Rectal smooth muscle tissue (tissue), 1 donor: ENCODE measurements around the gene PRTFDC1.
"Not testable (repeated sequence)": the region's sequence is repeated elsewhere in the genome, so short reads cannot be mapped to it uniquely, and the experiment has no call there.

ENCODE experiments used
- H3K27ac ChIP-seq: one replicate; pipeline ENCODE4 v1.7.0; 2013; ENCODE audit warnings: low read depth, low read length, inconsistent platforms
- H3K27me3 ChIP-seq: one replicate; pipeline ENCODE4 v1.7.0; 2013; ENCODE audit warnings: low read length; ENCODE audit not compliant: control insufficient read depth, insufficient read depth
- H3K36me3 ChIP-seq: one replicate; pipeline ENCODE4 v1.7.0; 2013; ENCODE audit warnings: low read length; ENCODE audit not compliant: control insufficient read depth, insufficient read depth
- H3K4me1 ChIP-seq: one replicate; pipeline ENCODE4 v1.7.0; 2013; ENCODE audit warnings: low read length; ENCODE audit not compliant: control insufficient read depth, insufficient read depth
- H3K4me3 ChIP-seq: one replicate; pipeline ENCODE4 v1.7.0; 2013; ENCODE audit warnings: low read length
- H3K9ac ChIP-seq: one replicate; pipeline ENCODE4 v1.7.0; 2013; ENCODE audit warnings: low read length

PRTFDC1 gene

DNA sequence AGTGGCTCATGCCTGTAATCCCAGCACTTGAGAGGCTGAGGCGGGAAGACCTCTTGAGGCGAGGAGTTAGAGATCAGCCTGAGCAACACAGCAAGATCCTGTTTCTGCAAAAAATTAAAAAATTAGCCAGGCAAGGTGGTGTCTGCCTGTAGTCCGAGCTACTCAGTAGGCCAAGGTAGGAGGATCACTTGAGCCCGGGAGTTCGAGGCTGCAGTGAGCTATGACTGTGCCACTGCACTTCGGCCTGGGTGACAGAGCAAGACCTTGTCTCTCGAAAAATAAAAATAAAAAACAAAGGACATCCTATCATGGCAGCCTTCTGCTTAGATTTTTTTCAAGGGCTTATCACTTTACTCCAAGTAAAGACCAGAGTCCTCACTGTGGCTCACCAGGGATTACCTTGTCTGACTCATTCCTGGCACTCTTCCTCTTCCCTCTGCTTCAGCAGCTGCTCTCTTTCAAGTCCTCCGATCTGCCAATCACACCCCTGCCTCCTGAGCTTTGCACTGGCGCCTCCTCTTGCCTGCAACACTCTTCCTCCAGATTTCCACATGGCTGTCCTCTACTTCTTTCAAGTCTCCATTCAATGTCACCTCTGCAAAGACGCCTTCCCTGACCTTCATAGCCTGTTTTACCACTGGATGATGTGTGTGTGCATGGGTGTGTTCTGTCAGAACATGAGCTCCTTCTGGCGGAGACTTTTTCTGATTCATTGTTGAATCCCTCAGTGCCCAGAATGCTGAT is 7.7 kb downstream of the PRTFDC1 start:
- Histone ChIP-seq H3K27ac (no peak overlapping the region), H3K4me3 (no peak overlapping the region)

DNA sequence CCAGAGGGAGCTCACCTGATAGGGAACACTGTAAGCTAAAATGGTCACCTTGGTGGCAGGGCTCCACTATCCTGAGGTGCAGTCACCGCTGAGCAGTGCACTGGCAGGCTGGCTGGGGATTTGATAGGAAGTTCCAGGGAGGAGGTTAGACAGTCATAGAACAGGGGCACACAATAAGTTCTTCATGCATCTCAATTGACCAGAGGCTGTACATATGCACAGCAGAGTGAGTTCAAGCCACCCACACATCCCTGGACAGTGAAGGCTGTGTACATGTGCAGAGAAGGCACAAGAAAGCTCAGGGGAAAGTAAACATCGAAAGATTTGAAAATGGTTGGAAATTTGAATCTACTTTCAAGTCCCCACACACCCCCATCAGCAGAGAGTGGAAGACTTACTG is 13.9 kb downstream of the PRTFDC1 start:
- Histone ChIP-seq H3K4me1 (no peaks in the 10 kb centered on the region), H3K9ac (no peak overlapping the region), H3K36me3 (no peaks in the 10 kb centered on the region), H3K27me3 (no peaks in the 10 kb centered on the region), H3K27ac (no peak overlapping the region), H3K4me3 (no peak overlapping the region)

More for the DNA sequence above, 7.7 kb downstream of the PRTFDC1 start:
- Histone ChIP-seq H3K36me3 (no peaks in the 10 kb centered on the region), H3K4me1 (no peaks in the 10 kb centered on the region), H3K27me3 (no peaks in the 10 kb centered on the region), H3K9ac (no peak overlapping the region)

DNA sequence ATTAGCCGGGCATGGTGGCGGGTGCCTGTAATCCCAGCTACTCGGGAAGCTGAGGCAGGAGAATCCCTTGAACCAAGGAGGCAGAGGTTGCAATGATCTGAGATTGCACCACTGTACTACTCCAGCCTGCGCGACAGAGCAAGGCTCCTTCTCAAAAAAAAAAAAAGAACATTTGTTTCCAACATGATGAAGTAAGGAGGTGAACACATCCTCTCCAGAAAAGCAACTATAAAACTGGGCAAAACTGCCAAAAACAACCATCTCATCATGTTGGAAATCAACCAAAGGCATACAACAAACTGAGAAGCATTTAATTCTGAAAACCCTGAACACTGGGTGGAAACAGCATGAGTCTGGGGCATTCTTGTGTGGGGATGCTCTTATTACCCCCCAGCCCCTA is 14.3 kb downstream of the PRTFDC1 start:
- Histone ChIP-seq H3K27me3 (no peaks in the 10 kb centered on the region), H3K9ac (no peak overlapping the region), H3K4me1 (no peaks in the 10 kb centered on the region), H3K36me3 (no peaks in the 10 kb centered on the region), H3K4me3 (no peak overlapping the region), H3K27ac (no peak overlapping the region)

DNA sequence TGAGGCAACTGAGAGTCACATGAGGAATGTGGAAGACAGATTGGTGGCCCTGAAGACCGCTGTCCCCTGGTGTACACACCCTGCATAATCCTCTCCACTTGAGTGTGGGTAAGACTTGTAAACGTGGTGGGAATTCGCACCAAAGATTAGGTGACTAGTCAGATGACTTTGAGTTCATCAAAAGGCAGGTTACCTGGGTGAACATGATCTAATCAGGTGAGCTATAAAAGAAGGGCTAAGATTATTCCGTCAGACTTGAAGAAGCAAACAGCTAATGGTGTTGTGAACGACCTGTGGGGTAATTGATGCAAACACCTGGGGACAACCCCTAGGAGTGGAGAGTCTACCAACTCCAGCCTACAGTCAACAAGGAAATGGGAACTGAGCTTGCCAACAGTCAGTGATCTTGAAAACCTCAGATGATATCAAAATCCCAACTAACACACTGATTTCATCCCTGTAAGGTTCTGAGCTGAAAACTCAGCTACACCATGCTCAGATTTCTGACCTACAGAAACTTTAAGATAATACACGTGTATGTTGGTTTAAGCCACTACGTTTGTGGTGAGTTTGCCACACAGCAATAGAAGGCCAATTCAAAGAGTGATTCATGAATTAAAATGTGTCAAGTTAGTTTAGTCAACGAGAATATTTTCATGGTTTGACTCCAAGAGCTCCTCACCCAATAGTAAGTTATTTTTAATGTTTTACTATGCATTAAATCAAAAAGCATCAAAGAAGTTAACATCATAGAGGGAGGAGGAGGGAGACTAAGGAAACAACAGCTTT is 16.7 kb downstream of the PRTFDC1 start:
- H3K9ac ChIP-seq = no peak overlapping the region
- no peaks in the 10 kb centered on the region for H3K36me3 ChIP-seq
- no peaks in the 10 kb centered on the region for H3K27me3 ChIP-seq
- H3K4me1 ChIP-seq = no peaks in the 10 kb centered on the region
- H3K4me3 ChIP-seq = no peak overlapping the region
- H3K27ac ChIP-seq = no peak overlapping the region

DNA sequence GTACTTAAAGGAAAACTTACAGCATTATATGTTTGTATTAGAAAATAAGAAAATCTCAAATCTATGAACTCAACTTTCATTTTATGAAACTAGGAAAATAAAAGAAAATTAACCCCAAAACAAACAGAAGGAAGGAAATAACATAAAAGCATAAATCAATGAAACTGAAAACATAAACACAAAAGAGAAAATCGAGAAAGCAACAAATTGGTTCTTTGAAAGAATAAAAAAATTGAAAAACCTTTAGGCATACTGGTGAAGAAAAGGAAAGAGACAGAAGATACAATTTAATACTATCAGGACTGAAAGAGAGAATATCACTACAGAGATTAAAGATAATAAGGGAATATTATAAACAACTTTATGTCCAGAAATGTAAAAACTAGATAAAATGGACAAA is 21.2 kb downstream of the PRTFDC1 start:
- H3K4me1 ChIP-seq = no peaks in the 10 kb centered on the region
- H3K27ac ChIP-seq = no peak overlapping the region
- no peaks in the 10 kb centered on the region for H3K36me3 ChIP-seq
- H3K27me3 ChIP-seq = no peaks in the 10 kb centered on the region
- H3K9ac ChIP-seq = no peak overlapping the region
- H3K4me3 ChIP-seq = no peak overlapping the region

DNA sequence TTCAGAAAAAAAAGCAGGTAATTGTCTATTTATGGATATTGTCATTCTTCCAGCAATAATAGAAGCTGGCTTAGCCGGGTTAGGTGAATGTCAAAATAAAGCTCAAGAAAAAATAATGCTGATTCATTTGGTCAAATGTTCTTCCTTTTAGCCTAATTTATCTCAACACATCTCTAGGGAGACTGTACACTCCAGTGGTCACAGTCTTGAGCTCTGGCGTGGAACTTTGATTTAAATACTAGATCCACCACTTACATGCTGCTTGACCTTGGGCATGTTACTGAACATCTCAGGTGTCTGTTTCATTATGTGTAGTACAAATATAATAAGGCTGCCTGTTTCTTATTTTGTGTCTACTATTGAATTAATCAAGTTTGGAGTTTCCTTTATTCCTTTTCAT is 22.0 kb downstream of the PRTFDC1 start:
- Histone ChIP-seq H3K27ac (no peak overlapping the region), H3K36me3 (no peaks in the 10 kb centered on the region), H3K9ac (no peak overlapping the region)

DNA sequence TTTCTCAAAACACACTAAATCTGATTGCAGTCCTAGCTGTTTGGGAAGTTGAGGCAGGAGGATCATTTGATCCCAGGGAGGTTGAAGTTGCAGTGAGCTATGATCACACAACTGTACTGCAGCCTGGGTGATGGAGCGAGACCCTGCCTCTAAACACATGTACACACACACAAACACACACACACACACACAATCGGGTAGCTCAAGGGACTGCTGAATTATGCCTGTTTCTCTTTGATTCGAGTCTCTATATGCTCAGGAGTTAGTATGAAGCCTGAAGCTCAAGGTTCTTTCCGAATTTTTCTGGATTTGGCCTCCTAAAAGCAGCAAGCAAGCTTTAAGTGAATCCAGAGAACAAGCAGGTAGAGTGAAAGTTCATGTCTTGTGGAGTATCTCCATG is 22.5 kb downstream of the PRTFDC1 start:
- Histone ChIP-seq H3K36me3 (no peaks in the 10 kb centered on the region), H3K27me3 (no peaks in the 10 kb centered on the region), H3K4me3 (no peak overlapping the region), H3K4me1 (no peaks in the 10 kb centered on the region), H3K9ac (no peak overlapping the region), H3K27ac (no peak overlapping the region)

More for the DNA sequence above, 22.0 kb downstream of the PRTFDC1 start:
- Histone ChIP-seq H3K27me3 (no peaks in the 10 kb centered on the region), H3K4me3 (no peak overlapping the region), H3K4me1 (no peaks in the 10 kb centered on the region)

DNA sequence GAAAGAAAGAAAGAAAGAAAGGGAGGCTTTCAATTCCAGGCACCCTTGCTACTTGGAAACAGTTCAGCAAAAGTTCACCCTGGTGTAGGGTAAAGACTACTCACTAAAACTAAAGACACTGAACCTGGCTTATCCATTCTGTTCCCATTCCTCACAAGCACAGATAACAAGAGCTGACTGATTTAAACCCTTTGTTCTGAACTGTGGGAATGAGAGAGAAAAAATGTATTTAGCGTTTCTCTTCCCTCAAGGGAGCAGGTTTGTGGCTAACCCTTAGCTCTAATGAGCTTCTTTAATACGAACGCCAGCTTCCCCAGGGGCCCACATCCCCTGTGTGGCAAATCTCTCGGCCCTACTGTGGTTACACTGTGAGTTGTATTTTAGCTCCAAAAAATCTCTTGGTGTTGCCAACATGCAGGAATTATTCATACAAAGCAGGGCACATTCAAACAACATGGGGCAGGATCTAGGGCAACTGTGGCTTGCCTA is 23.3 kb downstream of the PRTFDC1 start:
- Histone ChIP-seq H3K27me3 (no peaks in the 10 kb centered on the region), H3K4me3 (no peak overlapping the region), H3K4me1 (no peaks in the 10 kb centered on the region), H3K27ac (no peak overlapping the region), H3K9ac (no peak overlapping the region), H3K36me3 (no peaks in the 10 kb centered on the region)

DNA sequence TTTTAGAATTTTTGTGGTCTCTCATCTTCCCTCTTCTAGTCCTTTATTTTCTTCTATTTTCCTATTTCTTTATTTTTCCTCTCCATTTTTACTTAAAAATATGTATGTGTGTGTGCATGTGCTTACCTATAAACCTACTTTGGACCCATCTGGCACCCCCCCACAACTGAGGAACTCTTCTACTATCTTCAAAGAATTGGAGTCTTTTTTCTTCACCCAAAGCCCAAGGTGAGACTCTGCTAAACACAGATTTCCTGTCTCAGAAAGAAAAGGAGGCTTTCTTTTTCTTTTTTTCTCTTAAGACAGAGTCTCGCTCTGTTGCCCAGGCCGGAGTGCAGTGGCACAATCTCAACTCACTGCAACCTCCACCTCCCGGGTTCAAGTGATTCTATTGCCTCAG is 24.2 kb downstream of the PRTFDC1 start:
- no peak overlapping the region for H3K27ac ChIP-seq
- no peaks in the 10 kb centered on the region for H3K27me3 ChIP-seq
- H3K4me3 ChIP-seq = no peak overlapping the region
- no peak overlapping the region for H3K9ac ChIP-seq
- no peaks in the 10 kb centered on the region for H3K4me1 ChIP-seq
- H3K36me3 ChIP-seq = no peaks in the 10 kb centered on the region

DNA sequence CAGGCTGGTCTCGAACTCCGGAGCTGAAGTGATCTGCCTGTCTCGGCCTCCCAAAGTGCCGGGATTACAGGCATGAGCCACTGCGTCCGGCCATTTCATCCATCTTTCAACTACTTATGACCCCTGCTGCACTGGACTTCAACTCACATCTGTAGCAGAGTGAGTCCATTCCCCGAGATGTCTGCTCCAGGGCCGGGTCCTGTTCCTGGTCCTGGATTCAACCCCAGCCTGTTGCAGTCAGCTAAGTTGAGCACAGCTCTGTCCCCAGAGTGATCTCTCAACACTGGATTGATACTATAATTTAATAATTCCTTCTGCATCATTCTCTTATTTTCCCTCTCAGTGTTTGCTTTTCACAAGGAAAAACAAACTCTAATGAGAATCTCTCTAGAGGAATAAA is 25.8 kb downstream of the PRTFDC1 start:
- Histone ChIP-seq H3K4me3 (no peak overlapping the region), H3K36me3 (no peaks in the 10 kb centered on the region), H3K27me3 (no peaks in the 10 kb centered on the region), H3K4me1 (no peaks in the 10 kb centered on the region), H3K9ac (no peak overlapping the region), H3K27ac (no peak overlapping the region)

DNA sequence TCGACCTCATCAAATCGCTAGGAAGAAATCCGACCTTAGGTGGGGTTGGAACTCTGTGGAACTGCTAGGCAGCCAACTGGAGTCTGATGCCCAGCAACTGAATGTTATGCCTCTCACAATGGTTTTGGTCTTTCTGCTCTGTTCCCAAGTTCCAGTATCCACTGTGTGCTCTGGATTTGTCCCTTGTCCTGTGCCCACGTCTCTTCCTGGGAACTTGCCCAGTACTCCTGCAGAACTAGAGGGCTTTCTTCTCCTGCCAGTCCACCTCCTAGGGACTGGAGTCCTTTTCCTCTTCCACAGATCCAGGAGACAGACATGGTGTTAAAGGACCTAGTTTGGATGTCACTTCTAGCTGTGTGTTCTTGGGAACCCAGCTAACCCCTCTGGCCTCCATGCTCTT is 26.6 kb downstream of the PRTFDC1 start:
- Histone ChIP-seq H3K4me1 (no peaks in the 10 kb centered on the region), H3K9ac (no peak overlapping the region), H3K36me3 (no peaks in the 10 kb centered on the region), H3K4me3 (no peak overlapping the region), H3K27me3 (no peaks in the 10 kb centered on the region), H3K27ac (no peak overlapping the region)

DNA sequence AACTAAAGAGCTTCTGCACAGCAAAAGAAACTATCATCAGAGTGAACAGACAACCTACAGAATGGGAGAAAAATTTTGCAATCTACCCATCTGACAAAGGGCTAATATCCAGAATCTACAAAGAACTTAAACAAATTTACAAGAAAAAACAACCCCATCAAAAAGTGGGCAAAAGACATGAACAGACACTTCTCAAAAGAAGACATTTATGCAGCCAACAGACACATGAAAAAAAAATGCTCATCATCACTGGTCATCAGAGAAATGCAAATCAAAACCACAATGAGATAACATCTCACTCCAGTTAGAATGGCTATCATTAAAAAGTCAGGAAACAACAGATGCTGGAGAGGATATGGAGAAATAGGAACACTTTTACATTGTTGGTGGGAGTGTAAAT is 27.9 kb downstream of the PRTFDC1 start:
- H3K4me3 ChIP-seq, H3K36me3 ChIP-seq, H3K27me3 ChIP-seq, H3K9ac ChIP-seq, H3K27ac ChIP-seq, H3K4me1 ChIP-seq: not testable (repeated sequence)
